C1 segment of cervical spinal cord (tissue), 14 donors: ENCODE data around the gene STXBP4.

ENCODE experiments used
- DNase-seq, 14 donors: peaks; one replicate each; lab custom pipeline; 2025; lab: John Stamatoyannopoulos, UW

Gene STXBP4

GRCh38 chr17:54968262-54968987 lies at the start of gene STXBP4, which contains the start of gene COX11:
STXBP4 (plus strand) TSS chr17:54968765; CDS start chr17:54986220, 17,455 bp downstream.
COX11 (minus strand) TSS chr17:54968654; CDS start chr17:54968646, 8 bp downstream.
- DNase-seq, result peak; percentile 65 to 94 (median 88)

GRCh38 chr17:54919425-54919824 lies 49.1 kb upstream of the STXBP4 start:
- no peak for DNase-seq

GRCh38 chr17:54920819-54921218 lies 47.7 kb upstream of the STXBP4 start:
- DNase-seq, result no peak

- no peak for DNase-seq
Measured at GRCh38 chr17:54924405-54924804, 44.2 kb upstream of the STXBP4 start.

GRCh38 chr17:54927525-54927924 lies 41.0 kb upstream of the STXBP4 start:
- DNase-seq, result no peak

- no peak for DNase-seq
Measured at GRCh38 chr17:54932711-54933110, 35.9 kb upstream of the STXBP4 start.

- no peak for DNase-seq
Measured at GRCh38 chr17:54933921-54934320, 34.6 kb upstream of the STXBP4 start.

GRCh38 chr17:54935471-54935870 lies 33.1 kb upstream of the STXBP4 start:
- no peak for DNase-seq

- DNase-seq, result no peak
Measured at GRCh38 chr17:54937018-54937417, 31.5 kb upstream of the STXBP4 start.

- DNase-seq, result no peak
Measured at GRCh38 chr17:54937426-54937825, 31.1 kb upstream of the STXBP4 start.

GRCh38 chr17:54941285-54941684 lies 27.3 kb upstream of the STXBP4 start:
- no peak for DNase-seq

- no peak for DNase-seq
Measured at GRCh38 chr17:54944796-54945195, 23.8 kb upstream of the STXBP4 start.

- no peak for DNase-seq
Measured at GRCh38 chr17:54945231-54945630, 23.3 kb upstream of the STXBP4 start.

- no peak for DNase-seq
Measured at GRCh38 chr17:54945671-54946070, 22.9 kb upstream of the STXBP4 start.

GRCh38 chr17:54947396-54947795 lies 21.2 kb upstream of the STXBP4 start:
- no peak for DNase-seq

- DNase-seq, result no peak
Measured at GRCh38 chr17:54948380-54948779, 20.2 kb upstream of the STXBP4 start.

GRCh38 chr17:54950116-54950515 lies 18.4 kb upstream of the STXBP4 start:
- no peak for DNase-seq

- no peak for DNase-seq
Measured at GRCh38 chr17:54951286-54951685, 17.3 kb upstream of the STXBP4 start.

- DNase-seq, result no peak
Measured at GRCh38 chr17:54956791-54957190, 11.8 kb upstream of the STXBP4 start.

- DNase-seq, result peak in 1 of 14 donors; percentile 1
Measured at GRCh38 chr17:54967621-54968261, 824 bp upstream of the STXBP4 start.

GRCh38 chr17:54968988-54969332 lies 395 bp downstream of the STXBP4 start:
- peak in 6 of 14 donors; percentile 57 to 73 (median 65) for DNase-seq

GRCh38 chr17:54969658-54970572 lies 1.4 kb downstream of the STXBP4 start:
- no peak for DNase-seq
